HEK293 (cell line): Measurements from ENCODE around the gene NEU1.

Experiments used
- CTCF ChIA-PET: fragments of 350-600 bp; formaldehyde crosslinking; extraction: SDS; loops from one replicate; lab custom pipeline; 2021; ENCODE audit warnings: antibody characterized with exemption; lab: Yijun Ruan, JAX
- POLR2A ChIA-PET: fragments of 300-600 bp; formaldehyde crosslinking; extraction: SDS; loops from one replicate; lab custom pipeline; 2020; ENCODE audit warnings: antibody characterized with exemption, inconsistent platforms; lab: Yijun Ruan, JAX
- H3K27ac ChIP-seq: fragments of 200-500 bp; sonication (Bioruptor generic); 2 replicates; pipeline ENCODE4 v1.5.1; 2014; ENCODE audit warnings: low read depth, low read length, control low read depth, inconsistent platforms; ENCODE audit errors: extremely low read depth
- H3K36me3 ChIP-seq, 2 experiments: fragments of 200-500 bp in 1 of 2; sonication (Bioruptor generic) in 1 of 2; 1 replicate in 1 of 2; 2 replicates in 1 of 2; pipeline ENCODE4 v1.5.1; 2014 to 2017; ENCODE audit warnings: inconsistent platforms in 2 of 2, low read length in 2 of 2; ENCODE audit not compliant: control insufficient read depth in 2 of 2, insufficient read depth in 1 of 2
- H3K4me1 ChIP-seq: fragments of 200-500 bp; sonication (Bioruptor generic); 2 replicates; pipeline ENCODE4 v1.5.1; 2014; ENCODE audit warnings: mild to moderate bottlenecking, low read length, inconsistent platforms; ENCODE audit not compliant: control insufficient read depth, insufficient read depth
- H3K4me3 ChIP-seq: 2 replicates; pipeline ENCODE4 v1.5.1; 2011; ENCODE audit warnings: low read depth, mild to moderate bottlenecking, control low read depth, low read length, moderate library complexity
- H3K9me3 ChIP-seq: fragments of 200-500 bp; sonication (Bioruptor generic); 2 replicates; pipeline ENCODE4 v1.5.1; 2014; ENCODE audit warnings: low read depth, low read length, inconsistent platforms; ENCODE audit not compliant: control insufficient read depth, insufficient read depth
- EGR2 ChIP-seq: fragments of 450-650 bp; formaldehyde crosslinking; IDR thresholded peaks from 2 replicates; pipeline ENCODE4 v1.5.1; 2016; ENCODE audit warnings: low read depth, missing biosample characterization, missing genetic modification characterization
- GLI4 ChIP-seq: fragments of 450-650 bp; formaldehyde crosslinking; IDR thresholded peaks from 2 replicates; pipeline ENCODE4 v1.5.1; 2016; ENCODE audit warnings: missing biosample characterization, missing genetic modification characterization
- GLIS2 ChIP-seq: fragments of 450-650 bp; formaldehyde crosslinking; IDR thresholded peaks from 2 replicates; pipeline ENCODE4 v1.5.1; 2016; ENCODE audit warnings: missing biosample characterization, missing genetic modification characterization
- OSR2 ChIP-seq: fragments of 450-650 bp; formaldehyde crosslinking; IDR thresholded peaks from 2 replicates; pipeline ENCODE4 v1.5.1; 2016; ENCODE audit warnings: missing biosample characterization, missing genetic modification characterization
- SCRT2 ChIP-seq: fragments of 450-650 bp; formaldehyde crosslinking; IDR thresholded peaks from 2 replicates; pipeline ENCODE4 v1.5.1; 2016; ENCODE audit warnings: missing biosample characterization, missing genetic modification characterization
- TCF7L2 ChIP-seq: IDR thresholded peaks from 2 replicates; pipeline ENCODE4 v1.6.1; 2011; ENCODE audit warnings: low read depth, mild to moderate bottlenecking, inconsistent platforms, low read length, moderate library complexity, borderline replicate concordance
- TRIM28 ChIP-seq: IDR thresholded peaks from 2 replicates; pipeline ENCODE4 v1.6.1; 2011; ENCODE audit warnings: low read length, control low read depth, borderline replicate concordance
- ZBTB8A ChIP-seq: fragments of 450-650 bp; formaldehyde crosslinking; IDR thresholded peaks from 2 replicates; pipeline ENCODE4 v1.5.1; 2016; ENCODE audit warnings: missing biosample characterization, missing genetic modification characterization
- ZFP69B ChIP-seq: fragments of 450-650 bp; formaldehyde crosslinking; IDR thresholded peaks from 2 replicates; pipeline ENCODE4 v1.5.1; 2016; ENCODE audit warnings: missing biosample characterization, missing genetic modification characterization
- ZIC2 ChIP-seq: fragments of 450-650 bp; formaldehyde crosslinking; IDR thresholded peaks from 2 replicates; pipeline ENCODE4 v1.5.1; 2016; ENCODE audit warnings: missing biosample characterization, missing genetic modification characterization
- ZNF133 ChIP-seq: fragments of 450-650 bp; formaldehyde crosslinking; IDR thresholded peaks from 2 replicates; pipeline ENCODE4 v1.5.1; 2016; ENCODE audit warnings: missing biosample characterization, missing genetic modification characterization
- ZNF146 ChIP-seq: fragments of 450-650 bp; formaldehyde crosslinking; IDR thresholded peaks from 2 replicates; pipeline ENCODE4 v1.5.1; 2016; ENCODE audit warnings: missing biosample characterization, missing genetic modification characterization
- ZNF155 ChIP-seq: fragments of 450-650 bp; formaldehyde crosslinking; IDR thresholded peaks from 2 replicates; pipeline ENCODE4 v1.5.1; 2016; ENCODE audit warnings: missing biosample characterization, missing genetic modification characterization
- ZNF2 ChIP-seq: fragments of 450-650 bp; formaldehyde crosslinking; IDR thresholded peaks from 2 replicates; pipeline ENCODE4 v1.5.1; 2016; ENCODE audit warnings: missing biosample characterization, missing genetic modification characterization
- ZNF202 ChIP-seq: fragments of 450-650 bp; formaldehyde crosslinking; IDR thresholded peaks from 2 replicates; pipeline ENCODE4 v1.5.1; 2016; ENCODE audit warnings: missing biosample characterization, missing genetic modification characterization, borderline replicate concordance
- ZNF624 ChIP-seq: fragments of 450-650 bp; formaldehyde crosslinking; IDR thresholded peaks from 2 replicates; pipeline ENCODE4 v1.5.1; 2017; ENCODE audit warnings: missing biosample characterization, missing genetic modification characterization
- ZNF626 ChIP-seq: fragments of 450-650 bp; sonication (Bioruptor Pico); formaldehyde crosslinking; IDR thresholded peaks from 2 replicates; pipeline ENCODE4 v1.5.1; 2018; ENCODE audit warnings: missing biosample characterization, missing genetic modification characterization, inconsistent platforms
- ZNF654 ChIP-seq: fragments of 450-650 bp; formaldehyde crosslinking; IDR thresholded peaks from 2 replicates; pipeline ENCODE4 v1.5.1; 2016; ENCODE audit warnings: low read depth, missing biosample characterization, missing genetic modification characterization
- ZNF76 ChIP-seq: fragments of 450-650 bp; formaldehyde crosslinking; IDR thresholded peaks from 2 replicates; pipeline ENCODE4; 2016; ENCODE audit warnings: low read depth, missing biosample characterization, missing genetic modification characterization, borderline replicate concordance
- ZNF837 ChIP-seq: fragments of 450-650 bp; formaldehyde crosslinking; IDR thresholded peaks from 2 replicates; pipeline ENCODE4 v1.5.1; 2016; ENCODE audit warnings: missing biosample characterization, missing genetic modification characterization
- TF ChIP-seq, protein P1 (sequence below): sonication (generic); formaldehyde crosslinking; IDR thresholded peaks from 2 replicates; pipeline ENCODE4 v1.8.1; 2022; ENCODE audit warnings: mild to moderate bottlenecking, moderate library complexity, missing genetic modification reagents
- TF ChIP-seq, protein P2 (sequence below): fragments of 450-650 bp; IDR thresholded peaks from 2 replicates; pipeline ENCODE4 v1.5.1; 2018; ENCODE audit warnings: missing biosample characterization, missing genetic modification characterization
- TF ChIP-seq, protein P3 (sequence below): fragments of 450-650 bp; formaldehyde crosslinking; IDR thresholded peaks from 2 replicates; pipeline ENCODE4 v1.5.1; 2016; ENCODE audit warnings: missing biosample characterization, missing genetic modification characterization
- TF ChIP-seq, protein P4 (sequence below): fragments of 450-650 bp; formaldehyde crosslinking; IDR thresholded peaks from 2 replicates; pipeline ENCODE4 v1.5.1; 2016; ENCODE audit warnings: missing biosample characterization, missing genetic modification characterization

The NEU1 gene

DNA sequence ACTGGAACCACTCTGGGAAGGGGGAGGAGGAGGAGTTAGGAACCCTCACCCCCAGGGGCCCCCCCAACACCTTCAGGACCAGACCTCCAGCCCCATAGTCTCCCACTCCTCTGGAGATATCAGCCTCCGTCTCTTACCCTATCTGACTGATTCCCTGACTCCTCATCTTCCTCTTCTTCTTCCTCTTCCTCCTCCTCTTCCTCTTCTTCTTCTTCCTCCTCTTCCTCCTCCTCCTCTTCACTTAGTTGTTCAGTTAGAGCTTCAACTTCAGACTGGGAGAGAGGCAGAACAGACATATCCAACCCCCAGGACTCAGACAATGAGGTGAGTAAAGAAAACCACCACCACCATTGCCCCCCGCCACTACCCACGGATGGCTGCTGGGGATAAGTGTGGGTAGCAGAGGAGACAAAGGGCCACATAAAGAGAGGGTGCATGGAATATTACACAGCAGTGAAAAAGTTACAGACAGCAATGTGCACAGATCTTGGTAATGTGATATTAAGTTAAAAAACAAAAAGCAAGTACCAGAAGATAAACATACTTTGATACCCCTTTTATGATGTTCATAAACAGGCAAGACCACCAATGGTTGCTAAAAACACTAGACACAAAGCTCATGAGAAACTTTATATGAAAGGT lies 26.8 kb upstream of the NEU1 start:
- H3K4me1 ChIP-seq = no peaks in the 10 kb centered on the region
- H3K4me3 ChIP-seq = no peak overlapping the region
- POLR2A ChIA-PET = interaction anchor here (0.7 to 2.6 kb wide), 5 partner anchors 26 to 236 kb away, joined by 3 to 13 read pairs (median 5); partner anchors contain the start of genes LSM2 and NEU1
- H3K9me3 ChIP-seq = no peaks in the 10 kb centered on the region
- H3K36me3 ChIP-seq = peaks cover 53 to 86% of the 10 kb centered on the region in 2 experiments
- CTCF ChIA-PET = interaction anchor here (0.5 to 4.6 kb wide), 27 partner anchors 9 to 1186 kb away, joined by 3 to 53 read pairs (median 4); partner anchors contain the start of genes ATP6V1G2, C6orf47, EHMT2 and LY6G5C
- no peak overlapping the region for H3K27ac ChIP-seq
- TF ChIP-seq, protein P1, sequence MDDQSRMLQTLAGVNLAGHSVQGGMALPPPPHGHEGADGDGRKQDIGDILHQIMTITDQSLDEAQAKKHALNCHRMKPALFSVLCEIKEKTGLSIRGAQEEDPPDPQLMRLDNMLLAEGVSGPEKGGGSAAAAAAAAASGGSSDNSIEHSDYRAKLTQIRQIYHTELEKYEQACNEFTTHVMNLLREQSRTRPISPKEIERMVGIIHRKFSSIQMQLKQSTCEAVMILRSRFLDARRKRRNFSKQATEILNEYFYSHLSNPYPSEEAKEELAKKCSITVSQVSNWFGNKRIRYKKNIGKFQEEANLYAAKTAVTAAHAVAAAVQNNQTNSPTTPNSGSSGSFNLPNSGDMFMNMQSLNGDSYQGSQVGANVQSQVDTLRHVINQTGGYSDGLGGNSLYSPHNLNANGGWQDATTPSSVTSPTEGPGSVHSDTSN (CRISPR knock-in tag) = no peak
- TF ChIP-seq EGR2 (tag by site-specific recombination) (0 out of 2 replicates have a peak, but pooled peaks have one; percentile 20), ZNF146 (tag by site-specific recombination) (peak; percentile 97)
- TF ChIP-seq, protein P2, sequence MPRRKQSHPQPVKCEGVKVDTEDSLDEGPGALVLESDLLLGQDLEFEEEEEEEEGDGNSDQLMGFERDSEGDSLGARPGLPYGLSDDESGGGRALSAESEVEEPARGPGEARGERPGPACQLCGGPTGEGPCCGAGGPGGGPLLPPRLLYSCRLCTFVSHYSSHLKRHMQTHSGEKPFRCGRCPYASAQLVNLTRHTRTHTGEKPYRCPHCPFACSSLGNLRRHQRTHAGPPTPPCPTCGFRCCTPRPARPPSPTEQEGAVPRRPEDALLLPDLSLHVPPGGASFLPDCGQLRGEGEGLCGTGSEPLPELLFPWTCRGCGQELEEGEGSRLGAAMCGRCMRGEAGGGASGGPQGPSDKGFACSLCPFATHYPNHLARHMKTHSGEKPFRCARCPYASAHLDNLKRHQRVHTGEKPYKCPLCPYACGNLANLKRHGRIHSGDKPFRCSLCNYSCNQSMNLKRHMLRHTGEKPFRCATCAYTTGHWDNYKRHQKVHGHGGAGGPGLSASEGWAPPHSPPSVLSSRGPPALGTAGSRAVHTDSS = peak; percentile 100
- TF ChIP-seq, all 188 proteins: peak for 3

DNA sequence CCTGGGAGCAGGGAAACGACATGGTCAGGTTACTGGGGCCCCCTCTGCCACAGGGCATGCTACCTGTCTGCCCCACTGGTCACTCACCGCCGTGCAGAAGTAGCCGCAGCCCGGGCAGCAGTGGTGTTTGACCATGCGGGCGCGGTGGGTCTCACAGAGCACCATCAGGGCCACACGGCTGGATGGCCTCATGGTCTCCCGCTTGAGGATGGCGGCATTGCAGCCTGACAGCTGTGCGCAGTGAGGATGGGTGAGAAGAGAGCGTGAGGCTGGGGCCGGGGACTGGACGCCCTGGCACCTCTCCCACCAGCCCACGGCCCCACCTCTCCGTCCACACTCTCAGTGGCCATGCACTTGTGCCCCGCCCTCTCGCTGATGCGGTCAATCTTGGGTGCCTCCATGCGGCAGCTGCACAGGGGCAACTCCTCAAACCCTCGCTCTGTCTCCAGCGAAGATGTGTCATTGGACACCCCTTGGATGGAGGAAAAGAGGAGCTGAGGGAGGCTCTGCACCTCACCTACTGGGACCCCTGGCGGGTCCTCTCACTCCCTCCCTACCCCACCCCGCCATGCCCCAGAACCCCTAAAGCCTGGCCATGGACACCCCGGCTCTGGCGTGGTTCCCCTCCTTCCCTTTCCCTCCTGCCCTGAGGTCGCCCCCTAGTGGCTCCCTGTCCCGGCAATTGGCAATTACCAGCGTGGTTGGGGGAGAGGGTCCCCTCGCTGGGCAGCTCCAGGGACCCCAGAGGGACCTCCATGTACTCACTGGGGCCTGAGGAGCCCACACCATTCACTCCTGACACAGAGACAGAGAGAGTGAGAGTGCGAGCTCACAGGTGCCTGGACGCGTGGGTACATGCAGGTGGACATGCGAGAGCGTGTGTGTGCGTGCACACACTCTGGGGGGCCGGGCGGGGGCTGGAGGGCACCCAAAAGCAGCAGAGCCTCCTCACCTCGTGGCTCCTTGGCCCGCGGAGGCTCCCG lies 25.9 kb upstream of the NEU1 start:
- H3K9me3 ChIP-seq = no peaks in the 10 kb centered on the region
- ChIA-PET POLR2A (interaction anchor here (0.7 to 2.6 kb wide), 7 partner anchors 10 to 235 kb away, joined by 3 to 13 read pairs (median 4); partner anchors contain the start of genes HSPA1B, LSM2 and NEU1), CTCF (interaction anchor here (0.5 to 4.6 kb wide), 21 partner anchors 10 to 312 kb away, joined by 3 to 53 read pairs (median 3); partner anchors contain the start of genes EHMT2, LY6G5C and NEU1)
- no peak overlapping the region for H3K27ac ChIP-seq
- no peaks in the 10 kb centered on the region for H3K4me1 ChIP-seq
- H3K4me3 ChIP-seq = no peak overlapping the region
- H3K36me3 ChIP-seq = peaks cover 50 to 89% of the 10 kb centered on the region in 2 experiments
- no peak for TF ChIP-seq ZIC2 (tag by site-specific recombination)
- no peak for TF ChIP-seq ZFP69B (tag by site-specific recombination)
- no peak for TF ChIP-seq ZNF76 (tag by site-specific recombination)
- no peak for TF ChIP-seq SCRT2 (tag by site-specific recombination)
- no peak for TF ChIP-seq GLI4 (tag by site-specific recombination)
- no peak for TF ChIP-seq ZNF202 (tag by site-specific recombination)
- no peak for TF ChIP-seq ZNF626
- TF ChIP-seq ZBTB8A (tag by site-specific recombination) = no peak
- TF ChIP-seq, protein P3, sequence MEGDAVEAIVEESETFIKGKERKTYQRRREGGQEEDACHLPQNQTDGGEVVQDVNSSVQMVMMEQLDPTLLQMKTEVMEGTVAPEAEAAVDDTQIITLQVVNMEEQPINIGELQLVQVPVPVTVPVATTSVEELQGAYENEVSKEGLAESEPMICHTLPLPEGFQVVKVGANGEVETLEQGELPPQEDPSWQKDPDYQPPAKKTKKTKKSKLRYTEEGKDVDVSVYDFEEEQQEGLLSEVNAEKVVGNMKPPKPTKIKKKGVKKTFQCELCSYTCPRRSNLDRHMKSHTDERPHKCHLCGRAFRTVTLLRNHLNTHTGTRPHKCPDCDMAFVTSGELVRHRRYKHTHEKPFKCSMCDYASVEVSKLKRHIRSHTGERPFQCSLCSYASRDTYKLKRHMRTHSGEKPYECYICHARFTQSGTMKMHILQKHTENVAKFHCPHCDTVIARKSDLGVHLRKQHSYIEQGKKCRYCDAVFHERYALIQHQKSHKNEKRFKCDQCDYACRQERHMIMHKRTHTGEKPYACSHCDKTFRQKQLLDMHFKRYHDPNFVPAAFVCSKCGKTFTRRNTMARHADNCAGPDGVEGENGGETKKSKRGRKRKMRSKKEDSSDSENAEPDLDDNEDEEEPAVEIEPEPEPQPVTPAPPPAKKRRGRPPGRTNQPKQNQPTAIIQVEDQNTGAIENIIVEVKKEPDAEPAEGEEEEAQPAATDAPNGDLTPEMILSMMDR (tag by site-specific recombination) = peak; percentile 63; the same call in 1 of the 2 replicates
- no peak for TF ChIP-seq ZNF654 (tag by site-specific recombination)
- TF ChIP-seq GLIS2 (tag by site-specific recombination) = 0 out of 2 replicates have a peak, but pooled peaks have one; percentile 12
- no peak for TF ChIP-seq TRIM28
- TF ChIP-seq ZNF837 (tag by site-specific recombination) = no peak
- TF ChIP-seq ZNF624 (tag by site-specific recombination) = no peak
- no peak for TF ChIP-seq TCF7L2
- TF ChIP-seq ZNF155 (tag by site-specific recombination) = no peak
- no peak for TF ChIP-seq OSR2 (tag by site-specific recombination)
- TF ChIP-seq ZNF133 = no peak
- TF ChIP-seq ZNF2 (tag by site-specific recombination) = no peak
- TF ChIP-seq, protein P4, sequence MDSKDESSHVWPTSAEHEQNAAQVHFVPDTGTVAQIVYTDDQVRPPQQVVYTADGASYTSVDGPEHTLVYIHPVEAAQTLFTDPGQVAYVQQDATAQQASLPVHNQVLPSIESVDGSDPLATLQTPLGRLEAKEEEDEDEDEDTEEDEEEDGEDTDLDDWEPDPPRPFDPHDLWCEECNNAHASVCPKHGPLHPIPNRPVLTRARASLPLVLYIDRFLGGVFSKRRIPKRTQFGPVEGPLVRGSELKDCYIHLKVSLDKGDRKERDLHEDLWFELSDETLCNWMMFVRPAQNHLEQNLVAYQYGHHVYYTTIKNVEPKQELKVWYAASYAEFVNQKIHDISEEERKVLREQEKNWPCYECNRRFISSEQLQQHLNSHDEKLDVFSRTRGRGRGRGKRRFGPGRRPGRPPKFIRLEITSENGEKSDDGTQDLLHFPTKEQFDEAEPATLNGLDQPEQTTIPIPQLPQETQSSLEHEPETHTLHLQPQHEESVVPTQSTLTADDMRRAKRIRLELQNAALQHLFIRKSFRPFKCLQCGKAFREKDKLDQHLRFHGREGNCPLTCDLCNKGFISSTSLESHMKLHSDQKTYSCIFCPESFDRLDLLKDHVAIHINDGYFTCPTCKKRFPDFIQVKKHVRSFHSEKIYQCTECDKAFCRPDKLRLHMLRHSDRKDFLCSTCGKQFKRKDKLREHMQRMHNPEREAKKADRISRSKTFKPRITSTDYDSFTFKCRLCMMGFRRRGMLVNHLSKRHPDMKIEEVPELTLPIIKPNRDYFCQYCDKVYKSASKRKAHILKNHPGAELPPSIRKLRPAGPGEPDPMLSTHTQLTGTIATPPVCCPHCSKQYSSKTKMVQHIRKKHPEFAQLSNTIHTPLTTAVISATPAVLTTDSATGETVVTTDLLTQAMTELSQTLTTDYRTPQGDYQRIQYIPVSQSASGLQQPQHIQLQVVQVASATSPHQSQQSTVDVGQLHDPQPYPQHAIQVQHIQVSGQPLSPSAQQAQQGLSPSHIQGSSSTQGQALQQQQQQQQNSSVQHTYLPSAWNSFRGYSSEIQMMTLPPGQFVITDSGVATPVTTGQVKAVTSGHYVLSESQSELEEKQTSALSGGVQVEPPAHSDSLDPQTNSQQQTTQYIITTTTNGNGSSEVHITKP (tag by site-specific recombination) = peak; percentile 47; the same call in 1 of the 2 replicates
